Measurements from ENCODE around the gene DNER. TPM values are rescaled to one million over a fixed set of nuclear protein-coding genes. Genes with fewer than 3 reads are reported as not detected.
"Not testable (repeated sequence)": the region's sequence is repeated elsewhere in the genome, so short reads cannot be mapped to it uniquely, and the experiment has no call there.

DNER gene
- polyA plus RNA-seq, 5 donors: 1.4 to 2.4 (median 1.7) TPM

- no peak for DNase-seq
Observed at GRCh38 chr2:229571243-229571642, 143.1 kb downstream of the DNER start.

- DNase-seq: no peak
Observed at GRCh38 chr2:229566370-229566769, 148.0 kb downstream of the DNER start.

- no peak for DNase-seq
Observed at GRCh38 chr2:229564300-229564907, 150.0 kb downstream of the DNER start.

DNA sequence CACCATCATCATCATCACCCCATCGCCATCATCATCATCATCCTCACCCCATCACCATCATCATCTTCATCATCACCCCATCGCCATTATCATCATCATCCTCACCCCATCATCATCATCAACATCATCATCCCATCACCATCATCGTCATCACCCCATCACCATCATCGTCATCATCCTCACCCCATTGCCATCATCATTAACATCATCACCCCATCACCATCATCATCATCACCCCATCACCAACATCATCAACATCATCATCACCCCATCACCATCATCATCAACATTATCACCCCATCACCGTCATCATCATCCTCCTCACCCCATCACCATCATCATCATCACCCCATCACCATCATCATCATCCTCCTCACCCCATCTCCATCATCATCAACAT lies 151.0 kb downstream of the DNER start:
- no peak for DNase-seq

- DNase-seq: no peak
Observed at GRCh38 chr2:229562472-229563127, 151.8 kb downstream of the DNER start.

- peak in 1 of 2 donors; percentile 15 for DNase-seq
Observed at GRCh38 chr2:229559986-229560385, 154.4 kb downstream of the DNER start.

DNA sequence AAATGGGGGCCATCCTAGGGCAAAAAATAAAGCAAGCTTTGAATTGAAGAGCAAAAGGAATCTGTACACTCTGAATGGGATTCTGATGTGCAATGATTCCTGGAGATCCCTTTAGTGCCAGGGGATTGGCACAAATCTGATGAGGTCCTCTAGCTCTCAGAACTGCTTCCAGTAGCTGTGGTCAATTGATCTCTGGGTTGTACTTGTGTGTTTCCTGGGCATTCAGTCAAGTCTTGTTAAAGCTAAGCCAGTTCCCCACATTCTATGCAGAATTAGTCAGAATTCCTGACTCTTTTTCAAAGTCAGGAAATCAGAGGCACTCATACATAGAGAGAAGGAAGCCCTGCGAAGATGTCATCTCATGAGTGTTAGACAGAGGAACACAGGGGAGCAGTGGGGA lies 161.3 kb downstream of the DNER start:
- DNase-seq: no peak

GRCh38 chr2:229543176-229543873 lies 171.0 kb downstream of the DNER start:
- no peak for DNase-seq

GRCh38 chr2:229539628-229540027 lies 174.7 kb downstream of the DNER start:
- DNase-seq: no peak

- no peak for DNase-seq
Observed at GRCh38 chr2:229531594-229531993, 182.8 kb downstream of the DNER start.

DNA sequence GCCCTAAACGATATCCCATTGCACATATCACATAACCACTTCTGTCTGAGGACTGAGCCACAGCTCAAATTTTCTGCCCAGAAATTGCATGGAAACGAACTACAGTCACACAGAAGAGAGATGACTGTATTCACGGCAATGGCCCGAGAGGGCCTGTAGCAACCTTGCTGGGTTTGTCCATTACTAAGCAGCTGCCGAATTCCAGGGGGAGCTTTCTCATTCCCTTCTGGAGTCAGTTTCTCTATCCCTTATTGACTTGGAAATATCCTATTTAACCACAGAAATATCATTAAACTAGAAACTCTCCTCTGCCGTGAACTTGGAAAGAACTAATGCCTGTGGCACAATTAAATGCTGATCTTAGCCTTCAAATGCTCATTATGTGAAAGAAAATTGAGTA lies 183.9 kb downstream of the DNER start:
- DNase-seq: no peak

DNA sequence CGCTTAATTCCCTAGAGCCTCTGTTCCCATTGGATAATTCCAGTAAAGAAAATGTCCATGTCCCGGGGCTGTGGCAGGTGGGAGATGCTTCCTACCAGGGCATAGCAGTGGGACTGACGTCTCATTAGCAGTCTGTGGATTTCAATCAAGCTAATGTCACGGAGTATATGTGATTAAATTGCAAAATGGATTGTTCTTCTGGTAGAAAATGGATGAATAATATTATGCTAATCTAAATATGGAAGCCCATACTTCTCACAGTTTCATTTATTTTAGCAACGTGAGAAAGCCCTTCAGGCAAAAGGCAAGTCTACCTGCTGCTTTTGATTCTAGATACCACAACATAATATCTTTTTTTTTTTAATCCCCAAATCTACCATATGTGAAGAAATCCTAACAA lies 185.5 kb downstream of the DNER start:
- no peak for DNase-seq

GRCh38 chr2:229526951-229527350 lies 187.4 kb downstream of the DNER start:
- DNase-seq: no peak

DNA sequence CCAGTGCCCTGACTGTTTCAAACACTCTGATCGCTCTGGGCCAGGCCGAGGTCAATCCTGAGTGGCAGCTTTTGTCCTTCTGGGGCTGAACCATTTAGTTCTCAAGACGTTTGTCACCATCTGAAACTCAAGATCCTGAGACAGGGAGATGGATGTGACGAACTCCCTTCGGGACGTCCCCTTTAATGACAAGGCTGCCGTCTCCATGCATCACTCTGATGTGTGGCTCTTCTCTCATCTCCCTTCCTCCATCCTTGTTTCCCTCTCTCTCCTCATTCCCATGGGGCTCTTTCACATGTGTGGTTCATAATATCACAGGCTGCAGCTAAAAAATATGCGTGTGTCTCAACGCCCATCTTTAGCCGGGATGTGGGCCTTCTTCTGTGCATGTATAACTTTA lies 189.6 kb downstream of the DNER start:
- DNase-seq: no peak

DNA sequence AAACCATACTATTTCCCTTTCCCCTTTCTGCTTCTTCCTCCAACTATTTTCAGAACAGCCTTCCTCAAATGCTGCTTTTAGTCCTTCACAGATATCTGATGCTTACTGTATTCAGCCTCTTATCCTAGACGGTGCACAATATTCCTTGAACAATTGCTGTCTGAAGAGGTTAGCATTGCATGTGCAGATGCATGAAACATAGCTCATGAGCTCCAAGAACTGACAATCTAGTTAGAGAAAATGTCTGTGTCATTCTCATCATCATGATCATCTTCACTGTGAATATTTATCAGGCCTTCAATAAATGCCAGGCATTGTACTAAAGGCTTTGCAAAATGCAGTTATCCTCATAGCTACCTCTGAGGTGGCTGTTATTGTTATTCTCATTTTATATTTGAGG lies 190.7 kb downstream of the DNER start:
- no peak for DNase-seq

- DNase-seq: peak in 1 of 2 donors; percentile 4
Observed at GRCh38 chr2:229521576-229521975, 192.8 kb downstream of the DNER start.

DNA sequence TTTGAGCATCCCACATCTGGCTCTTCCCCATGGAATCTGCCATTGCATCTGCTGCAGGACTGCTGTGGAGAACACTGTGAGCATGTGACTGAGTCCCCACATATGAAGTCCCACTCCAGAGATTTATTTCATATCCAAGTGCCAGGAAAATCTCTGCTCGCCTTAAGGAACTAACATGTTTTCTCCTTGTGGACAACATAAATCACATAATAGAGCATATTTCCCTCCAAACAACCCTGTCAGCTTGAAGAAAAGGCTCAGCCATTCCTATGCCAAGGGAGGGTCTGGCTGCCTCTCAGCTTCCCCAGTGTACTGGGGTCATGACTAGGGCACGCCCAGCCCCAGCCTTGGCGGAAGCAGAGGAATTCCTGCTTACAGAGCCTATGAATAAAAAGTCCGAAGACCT lies 193.7 kb downstream of the DNER start:
- DNase-seq: peak; percentile 63 to 70

- peak in 1 of 2 donors; percentile 5 for DNase-seq
Observed at GRCh38 chr2:229519655-229520430, 194.5 kb downstream of the DNER start.

DNA sequence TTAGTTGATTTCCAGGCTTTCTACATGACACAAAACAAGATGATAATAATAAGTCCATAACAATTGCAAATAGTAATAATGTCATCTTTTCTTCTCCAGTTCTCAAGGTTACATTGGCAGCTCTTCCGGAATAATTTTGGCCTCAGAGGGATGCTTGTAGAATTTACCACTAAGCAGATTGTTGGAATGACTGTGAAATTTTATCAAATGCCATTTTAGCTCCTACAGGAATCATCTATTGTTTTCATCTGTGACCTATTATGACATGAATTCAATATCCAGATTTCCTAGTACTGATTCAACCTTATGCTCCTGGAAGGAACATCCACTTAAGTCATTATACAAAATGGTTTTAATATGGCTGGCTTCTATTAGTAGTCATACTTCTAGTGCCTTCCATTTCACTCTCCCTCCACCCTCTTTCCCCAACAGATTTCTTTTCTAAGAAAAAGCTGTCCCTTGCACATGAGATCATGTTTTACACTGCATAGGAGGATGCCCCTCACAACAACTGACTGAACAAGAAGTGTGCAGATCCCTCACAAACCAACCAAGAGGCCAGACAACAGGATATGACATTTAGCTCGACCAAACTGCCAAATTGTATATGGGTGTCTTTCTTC lies 200.0 kb downstream of the DNER start:
- DNase-seq: no peak

- no peak for DNase-seq
Observed at GRCh38 chr2:229511524-229511923, 202.8 kb downstream of the DNER start.

DNA sequence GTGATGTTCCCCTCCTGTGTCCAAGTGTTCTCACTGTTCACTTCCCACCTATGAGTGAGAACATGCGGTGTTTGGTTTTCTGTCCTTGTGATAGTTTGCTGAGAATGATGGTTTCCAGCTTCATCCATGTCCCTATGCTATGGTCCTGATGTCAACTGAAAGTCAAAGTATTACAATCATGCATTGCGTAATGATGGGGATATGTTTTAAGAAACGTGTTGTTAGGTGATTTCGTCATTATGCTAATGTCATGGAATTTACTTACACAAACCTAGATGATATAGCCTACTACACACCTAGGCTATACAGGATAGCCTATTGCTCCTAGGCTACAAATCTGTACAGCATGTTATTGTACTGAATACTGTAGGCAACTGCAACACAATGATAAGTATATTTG lies 207.7 kb downstream of the DNER start:
- not testable (repeated sequence) for DNase-seq

Data from right lung (tissue), 5 donors.